GM19238 (cell line): ENCODE results near the gene TPK1.
"Not testable (repeated sequence)": the region's sequence is repeated elsewhere in the genome, so short reads cannot be mapped to it uniquely, and the experiment has no call there.

Source experiments
- DNase-seq: peaks from one replicate; pipeline ENCODE4 v3.0.0; 2011; ENCODE audit warnings: low spot score; ENCODE audit not compliant: insufficient read length

Gene TPK1

DNA sequence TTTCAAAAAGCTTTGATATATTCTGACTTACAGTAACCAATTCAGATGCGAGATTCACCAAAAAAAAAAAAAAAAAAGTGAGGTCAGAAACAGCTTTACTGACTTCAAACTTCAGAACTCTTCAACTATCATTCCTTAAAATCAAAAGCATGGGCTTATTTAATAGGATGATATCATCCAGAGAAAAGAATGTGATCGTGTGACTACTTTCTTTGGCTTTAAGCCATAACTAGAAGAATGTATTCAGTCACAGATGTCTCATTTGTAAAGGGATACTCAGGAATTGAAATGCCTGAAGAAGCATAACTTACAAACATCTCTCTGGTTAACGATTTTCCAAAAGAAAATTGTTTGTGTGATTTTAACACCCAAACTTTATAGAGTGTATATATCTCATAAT is 11.5 kb downstream of the TPK1 start:
- no peak for DNase-seq

DNA sequence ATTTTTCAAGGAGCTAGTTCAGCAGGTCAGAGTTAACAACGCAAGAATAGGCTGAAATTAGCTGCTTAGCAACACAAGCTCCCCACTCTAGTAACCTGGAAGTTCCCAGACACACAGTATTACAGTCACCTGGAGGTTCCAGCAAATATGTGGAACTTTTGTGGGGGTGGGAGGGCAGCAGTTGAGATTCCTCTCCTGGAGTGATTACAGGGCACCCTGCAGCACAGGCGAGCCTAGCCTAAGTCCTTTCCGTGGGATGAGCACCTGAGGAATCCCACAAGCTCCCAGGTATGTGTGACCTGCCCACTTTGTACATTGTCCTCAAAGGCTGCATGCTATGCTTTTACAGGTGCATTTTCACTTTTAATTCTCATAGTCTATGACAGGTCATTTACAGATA is 13.6 kb downstream of the TPK1 start:
- DNase-seq: no peak

DNA sequence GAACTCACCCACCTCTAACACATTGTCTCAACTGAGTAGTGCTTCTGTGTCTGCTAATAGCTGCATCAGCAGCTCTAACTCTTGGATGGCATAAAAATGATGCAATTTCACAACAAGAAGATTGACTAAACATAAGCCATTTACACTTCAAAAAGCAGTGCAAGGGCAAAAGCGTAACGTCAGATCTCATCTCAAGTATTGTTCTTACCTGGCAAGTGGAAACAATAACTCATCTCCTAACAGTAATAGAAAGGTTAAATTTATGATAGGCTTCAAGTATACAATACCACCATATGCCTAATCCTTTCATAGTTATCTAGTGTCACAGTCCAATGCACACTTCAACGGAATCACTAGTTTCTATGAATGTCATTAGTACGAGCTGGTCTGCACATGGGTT is 14.8 kb downstream of the TPK1 start:
- DNase-seq: no peak

DNA sequence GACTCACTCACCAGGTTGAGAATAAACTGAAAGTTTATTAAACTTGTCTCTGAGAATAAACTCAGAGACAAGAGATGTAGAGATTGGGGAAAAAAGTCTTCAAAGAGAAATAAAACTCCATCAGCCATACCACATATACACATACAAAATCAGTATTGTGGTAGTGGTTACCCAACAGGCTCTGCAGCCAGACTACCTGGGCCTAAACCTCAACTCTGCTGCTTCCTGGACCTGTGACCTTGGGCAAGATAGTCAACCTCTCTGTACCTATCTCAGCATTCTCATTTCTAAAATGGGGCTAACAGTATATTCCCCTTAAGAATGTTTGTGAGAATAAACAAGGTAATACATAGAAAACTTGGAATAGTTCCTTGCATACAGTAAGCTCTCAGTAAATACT is 15.3 kb downstream of the TPK1 start:
- no peak for DNase-seq

DNA sequence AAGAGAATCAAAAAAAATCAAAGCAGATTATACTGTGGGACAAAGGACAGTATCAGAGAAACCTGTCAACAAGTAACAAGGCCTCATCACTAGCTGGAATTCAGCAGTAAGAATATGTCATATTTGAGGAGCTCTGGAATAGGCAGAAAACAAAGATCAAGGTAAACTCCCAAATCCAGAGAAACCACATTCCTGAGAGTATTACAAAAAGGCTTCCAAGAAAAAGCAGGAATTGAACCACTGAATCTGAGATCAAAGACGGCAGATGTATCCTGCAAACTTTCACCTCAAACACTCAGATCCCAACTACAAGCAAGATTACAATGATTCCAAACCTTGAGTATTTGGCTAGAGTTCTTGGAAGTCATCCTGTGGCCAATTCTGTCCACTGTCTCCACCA is 16.3 kb downstream of the TPK1 start:
- DNase-seq: no peak

DNA sequence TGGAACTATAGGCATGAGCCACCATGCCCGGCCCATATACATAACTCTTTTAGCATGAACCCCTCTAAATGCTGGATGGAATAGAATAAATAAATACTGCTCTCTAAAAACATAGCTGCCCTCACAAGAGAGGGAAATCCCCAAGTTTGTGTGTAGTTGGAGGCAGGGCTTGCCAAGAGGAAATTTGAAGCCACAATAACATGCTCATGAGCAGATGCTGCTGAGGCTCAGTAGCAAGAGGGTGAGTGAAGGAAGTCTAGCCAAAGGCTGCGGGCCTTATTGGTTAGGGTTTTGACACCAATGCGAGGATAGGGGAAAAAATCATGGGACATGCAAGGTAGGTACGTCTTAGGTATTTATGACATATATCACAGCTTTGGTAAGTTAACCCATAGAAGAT is 17.3 kb downstream of the TPK1 start:
- DNase-seq: peak; percentile 9

DNA sequence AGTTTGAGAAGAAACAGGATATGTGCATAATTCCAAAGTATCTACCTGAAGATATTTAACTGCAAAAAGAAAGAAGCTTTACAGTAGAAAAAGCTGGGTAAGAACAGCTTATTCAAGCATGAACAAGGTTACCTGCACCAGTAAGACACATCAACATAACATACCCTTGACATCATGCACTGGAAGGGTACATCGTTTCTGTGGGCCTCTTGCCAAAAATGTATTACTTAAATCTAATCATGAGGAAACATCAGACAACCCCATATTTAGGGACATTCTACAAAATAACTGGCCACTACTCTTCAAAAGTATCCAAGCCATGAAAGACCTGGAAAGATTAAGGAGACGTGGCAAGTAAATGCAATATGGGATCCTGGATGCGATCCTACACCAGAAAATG is 18.9 kb downstream of the TPK1 start:
- no peak for DNase-seq

DNA sequence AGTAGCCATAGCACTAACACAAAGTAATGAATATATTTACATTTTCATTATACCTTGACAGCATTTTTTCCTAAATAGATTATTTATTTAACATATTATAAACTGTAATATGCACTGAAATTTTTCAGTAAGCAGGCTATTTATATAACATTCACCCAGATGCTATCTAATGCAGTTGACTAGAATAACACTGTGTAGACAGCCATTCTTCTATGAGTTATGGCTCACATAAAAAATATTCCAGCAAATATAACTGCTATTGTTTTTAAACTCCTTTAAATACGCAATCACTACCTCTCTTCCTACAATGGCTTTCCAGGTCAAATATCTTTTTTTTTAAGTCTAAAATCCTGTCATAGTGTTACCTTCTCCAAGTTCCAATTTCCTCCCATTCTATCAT is 21.6 kb downstream of the TPK1 start:
- DNase-seq: no peak

DNA sequence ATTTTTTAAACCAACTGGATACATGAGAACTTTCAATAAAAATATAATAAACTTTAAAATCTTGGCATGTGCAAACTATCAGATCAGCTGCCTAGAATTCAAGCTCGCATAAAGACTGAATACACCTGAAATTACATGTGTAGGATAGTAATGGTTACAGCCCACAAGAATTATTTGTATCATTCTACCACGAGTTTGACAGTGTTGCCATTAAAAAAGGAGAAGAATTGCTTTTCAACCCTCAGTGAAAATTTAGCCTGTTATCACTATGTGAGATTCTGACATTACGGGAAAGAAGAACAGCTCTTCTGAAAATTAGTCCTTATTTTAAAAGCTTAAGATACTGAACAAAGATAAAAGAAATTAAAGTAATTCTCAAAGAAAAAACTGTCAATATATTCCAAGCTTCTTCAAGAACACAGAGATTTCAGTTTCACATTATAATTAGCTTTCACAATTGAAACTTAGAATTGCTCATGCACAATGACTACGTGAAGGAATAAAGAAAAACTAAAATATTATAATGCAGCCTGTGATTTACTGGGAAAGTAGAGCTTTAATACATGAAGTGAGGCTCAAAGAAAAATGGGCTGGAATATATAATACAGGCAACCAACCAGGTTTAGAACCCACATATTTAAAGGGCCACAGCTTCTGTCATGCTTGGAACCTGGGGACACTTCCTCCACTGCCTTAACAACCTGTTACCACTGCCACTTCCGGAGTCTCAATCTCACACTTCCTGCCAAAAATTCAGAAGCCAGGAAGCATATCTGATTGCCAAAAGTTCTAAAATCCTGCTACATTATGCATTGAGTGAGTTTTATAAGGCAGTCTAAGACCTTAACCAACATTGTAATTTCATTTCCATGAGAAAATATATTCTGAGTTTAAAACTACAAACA is 23.2 kb downstream of the TPK1 start:
- DNase-seq: peak; percentile 29

DNA sequence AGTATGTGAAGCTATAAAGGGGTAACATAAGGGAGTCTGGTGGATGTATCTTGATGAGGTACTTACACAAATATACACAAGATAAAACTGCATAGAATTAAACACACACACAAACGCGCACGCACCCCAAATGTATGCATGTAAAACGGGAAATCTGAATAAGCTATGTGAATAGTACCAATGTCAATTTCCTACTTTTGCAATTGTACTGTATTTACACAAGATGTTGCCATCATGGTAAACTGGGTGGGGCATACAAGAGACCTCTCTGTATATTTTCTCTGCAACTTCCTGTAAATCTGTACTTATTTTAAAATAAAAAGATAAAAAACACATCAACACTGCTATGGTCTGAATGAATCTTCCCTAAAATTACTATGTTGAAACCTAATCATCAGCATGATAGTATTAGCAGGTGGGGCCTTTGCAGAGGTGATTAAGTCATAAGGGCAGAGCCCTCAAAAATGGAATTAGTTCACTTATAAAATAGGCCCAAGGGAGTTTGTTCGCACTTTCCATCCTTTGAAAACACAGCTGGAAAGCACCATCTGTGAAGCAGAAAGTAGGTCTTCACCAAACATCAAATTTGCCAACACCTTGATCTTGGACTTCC is 30.1 kb downstream of the TPK1 start:
- DNase-seq: no peak

DNA sequence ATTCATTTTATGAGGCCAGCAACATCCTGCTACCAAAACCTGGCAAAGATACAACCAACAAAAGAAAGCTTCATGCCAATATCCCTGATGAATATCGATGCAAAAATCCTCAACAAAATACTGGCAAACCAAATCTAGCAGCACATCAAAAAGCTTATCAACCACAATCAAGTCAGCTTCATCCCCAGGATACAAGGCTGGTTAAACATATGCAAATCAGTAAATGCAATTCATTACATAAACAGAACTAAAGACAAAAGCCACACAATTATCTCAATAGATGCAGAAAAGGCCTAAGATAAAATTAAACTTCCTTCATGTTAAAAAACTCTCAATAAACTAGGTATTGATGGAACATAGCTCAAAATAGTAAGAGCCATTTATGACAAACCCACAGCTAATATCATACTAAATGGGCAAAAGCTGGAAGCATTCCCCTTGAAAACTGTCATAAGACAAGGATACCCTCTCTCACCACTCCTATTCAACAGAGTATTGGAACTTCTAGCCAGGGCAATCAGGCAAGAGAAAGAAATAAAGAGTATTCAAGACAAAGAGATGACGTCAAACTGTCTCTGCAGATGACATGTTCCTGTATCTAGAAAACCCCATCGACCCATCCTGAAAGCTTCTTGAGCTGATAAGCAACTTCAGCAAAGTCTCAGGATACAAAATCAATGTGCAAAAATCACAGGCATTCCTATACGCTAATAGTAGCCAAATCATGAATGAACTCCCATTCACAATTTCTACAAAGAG is 35.0 kb downstream of the TPK1 start:
- DNase-seq: not testable (repeated sequence)

DNA sequence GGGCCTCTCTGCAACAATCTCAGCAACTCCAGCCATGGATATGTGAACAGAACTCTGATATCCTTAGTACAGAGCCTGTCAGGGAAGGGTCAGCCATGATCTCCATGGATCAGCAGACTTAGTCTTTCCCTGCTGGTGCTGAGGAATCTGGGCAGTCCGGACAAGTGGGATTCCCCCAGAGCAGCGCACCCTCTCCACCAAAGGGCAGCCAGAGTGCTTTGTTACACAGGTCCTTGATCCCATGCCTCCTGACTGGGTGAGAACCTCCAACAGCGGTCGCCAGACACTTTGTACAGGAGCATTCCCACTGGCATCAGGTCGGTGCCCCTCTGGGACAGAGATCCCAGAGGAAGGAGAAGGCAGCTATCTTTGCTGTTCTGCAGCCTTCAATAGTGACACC is 38.9 kb downstream of the TPK1 start:
- no peak for DNase-seq

DNA sequence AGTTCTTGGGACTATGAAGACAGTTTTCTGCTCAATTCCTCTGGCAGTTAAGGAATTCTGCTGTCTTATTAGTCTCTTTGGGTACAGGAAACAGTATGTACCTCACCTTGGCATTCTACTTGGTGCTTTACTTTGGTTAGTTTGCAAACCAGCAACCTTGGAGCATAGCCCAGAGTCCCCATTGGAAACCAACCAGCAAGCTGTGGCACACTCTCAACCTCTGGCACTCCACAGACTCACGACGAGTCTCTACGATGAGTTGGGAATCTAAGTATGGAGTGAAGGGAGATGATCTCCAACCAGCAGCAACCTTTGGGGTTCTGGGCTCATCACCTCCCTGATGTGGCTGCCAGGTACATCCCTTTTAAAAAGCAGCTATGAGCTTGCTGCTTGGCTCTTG is 43.8 kb downstream of the TPK1 start:
- no peak for DNase-seq

DNA sequence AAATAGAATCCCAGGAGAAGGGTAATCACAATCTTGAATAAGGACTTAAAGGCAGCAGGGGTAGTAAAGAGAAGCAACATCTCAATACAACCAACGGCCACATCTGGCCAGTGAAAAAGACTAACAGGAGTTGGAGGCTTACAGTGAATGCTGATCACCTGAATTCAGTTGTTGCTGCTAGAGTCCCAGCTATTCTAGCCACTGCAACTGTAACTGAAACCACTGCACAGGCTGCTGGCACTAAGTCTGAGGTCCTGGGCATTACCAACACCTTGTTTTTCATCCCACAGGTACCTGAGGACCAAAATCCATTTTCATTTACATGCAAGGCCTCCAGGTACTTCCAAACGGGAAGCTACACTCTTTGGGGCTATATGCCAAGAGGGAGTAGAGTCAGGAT is 44.4 kb downstream of the TPK1 start:
- no peak for DNase-seq

DNA sequence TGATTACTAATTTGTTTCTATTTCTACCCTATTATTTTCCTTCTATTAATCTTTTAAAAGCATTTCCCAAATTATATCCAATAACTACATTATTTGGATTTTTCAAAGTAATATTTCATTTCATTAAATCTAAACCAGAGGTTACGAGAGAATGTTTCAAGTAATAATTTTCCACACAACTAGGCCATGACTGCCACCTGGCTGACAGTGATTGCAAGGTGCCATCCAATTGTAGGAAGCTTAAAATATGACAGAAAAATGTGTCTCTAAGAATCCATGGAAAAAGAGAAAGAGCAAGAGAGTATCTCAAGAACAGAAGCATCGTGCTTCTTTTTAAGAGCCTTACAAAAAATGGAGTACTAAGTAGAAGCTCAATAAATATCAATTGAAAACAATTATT is 48.7 kb downstream of the TPK1 start:
- no peak for DNase-seq

DNA sequence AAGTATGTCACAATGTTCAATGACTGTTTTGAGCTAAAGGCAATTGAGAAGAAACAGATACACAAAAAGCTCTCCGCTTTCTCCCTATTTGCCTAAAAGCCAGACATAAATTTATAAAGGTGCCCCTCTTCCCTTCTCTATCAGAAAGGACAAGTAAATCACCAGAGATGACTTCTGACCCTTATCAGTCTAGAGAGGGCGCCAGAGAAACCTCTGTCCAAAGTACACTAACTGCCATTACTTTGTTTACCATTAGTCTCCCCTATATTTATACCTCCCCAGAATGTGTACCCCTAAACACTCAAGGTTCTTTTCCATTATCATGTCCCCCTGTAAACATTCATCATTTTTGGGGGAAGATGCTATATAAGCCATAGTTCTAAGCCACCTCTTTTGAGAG is 49.3 kb downstream of the TPK1 start:
- no peak for DNase-seq

DNA sequence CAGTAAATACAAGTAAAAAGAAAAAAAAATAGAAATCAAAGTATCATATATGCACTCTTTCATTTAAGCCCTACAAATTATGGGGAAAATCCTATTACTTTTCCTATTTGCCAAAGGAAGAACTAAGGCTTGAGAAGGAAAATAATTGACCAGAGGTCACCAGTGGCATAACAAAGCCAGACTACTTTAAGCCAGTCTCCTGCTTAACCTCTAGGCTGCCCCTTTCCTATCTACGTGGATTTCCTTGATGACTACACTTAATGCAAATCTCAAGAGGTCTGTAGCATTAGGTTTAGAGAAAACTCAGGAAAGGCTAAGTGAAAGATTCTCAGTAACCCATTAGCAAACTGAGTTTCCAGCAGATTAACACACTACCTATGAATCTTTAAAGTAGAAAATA is 49.8 kb downstream of the TPK1 start:
- no peak for DNase-seq

DNA sequence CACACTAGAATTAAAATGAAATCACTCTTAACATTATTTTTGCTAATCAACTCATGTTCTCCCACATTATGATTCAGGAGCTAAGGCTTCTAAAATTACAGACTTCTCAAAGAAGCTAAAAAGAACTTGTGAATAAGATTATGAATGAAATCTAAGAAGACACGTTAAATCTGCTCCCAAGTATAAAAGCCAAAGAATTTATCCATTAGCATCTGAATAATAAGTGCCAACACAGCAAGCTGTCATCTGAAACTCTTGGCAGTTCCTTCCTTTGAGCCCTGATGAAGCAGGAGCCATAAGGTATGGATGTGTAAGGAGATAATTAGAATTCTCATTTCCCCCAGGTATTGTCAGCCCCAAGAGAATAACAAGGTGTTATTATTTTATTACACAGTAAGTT is 50.3 kb downstream of the TPK1 start:
- no peak for DNase-seq

DNA sequence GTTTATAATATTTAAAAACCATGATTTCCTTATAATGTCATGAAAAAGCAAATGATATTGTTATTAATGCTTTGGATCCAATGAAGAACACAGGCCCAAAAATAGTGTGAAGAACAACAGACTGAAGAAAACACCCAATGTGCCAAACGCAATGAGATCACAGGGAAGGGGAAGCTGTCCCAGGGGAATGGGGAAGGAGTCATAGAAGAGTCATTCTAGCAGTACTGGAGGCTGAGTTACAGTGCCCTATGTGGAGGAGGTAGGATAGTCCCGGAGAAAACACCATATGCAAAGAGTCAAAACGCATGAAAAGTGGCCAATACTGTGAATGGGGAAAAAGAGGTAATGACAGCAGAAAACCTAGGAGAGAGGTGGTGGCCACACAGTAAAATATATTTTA is 50.9 kb downstream of the TPK1 start:
- no peak for DNase-seq

DNA sequence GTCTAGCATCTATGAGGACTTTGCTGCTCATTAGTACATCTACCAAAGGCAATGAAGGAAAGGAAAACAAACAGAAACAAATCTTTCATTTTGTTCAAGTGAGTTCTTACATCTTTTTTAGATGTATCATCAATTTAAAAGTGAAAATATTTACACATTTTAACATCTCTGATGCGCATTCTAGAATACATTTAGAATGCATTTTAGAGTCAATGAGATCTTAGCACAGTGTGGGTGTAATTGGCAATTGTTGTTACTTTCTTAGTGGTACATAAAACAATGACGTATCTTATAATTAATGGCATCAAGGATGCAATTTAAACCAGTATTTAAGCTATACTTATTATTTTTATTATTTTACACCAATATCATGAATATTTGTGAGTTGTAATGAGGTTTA is 51.4 kb downstream of the TPK1 start:
- DNase-seq: no peak

DNA sequence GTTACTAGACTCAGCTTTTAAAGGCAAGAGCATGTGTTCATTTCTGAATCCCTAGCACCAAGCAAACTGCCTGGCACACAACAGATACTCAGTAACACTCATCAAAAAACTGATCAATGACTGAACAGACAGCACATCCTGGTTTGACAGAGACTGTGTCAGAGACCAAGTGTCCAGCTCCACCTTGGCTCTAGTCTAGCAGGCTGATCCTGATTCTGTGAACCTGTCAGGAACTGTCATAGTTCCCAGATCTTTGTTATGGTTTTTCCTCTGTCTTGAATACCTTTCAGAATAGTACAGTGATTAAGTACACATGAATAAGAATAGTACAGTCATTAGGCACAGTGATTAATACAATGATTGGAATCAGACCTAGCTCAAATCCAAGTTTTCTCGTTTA is 53.0 kb downstream of the TPK1 start:
- DNase-seq: no peak

DNA sequence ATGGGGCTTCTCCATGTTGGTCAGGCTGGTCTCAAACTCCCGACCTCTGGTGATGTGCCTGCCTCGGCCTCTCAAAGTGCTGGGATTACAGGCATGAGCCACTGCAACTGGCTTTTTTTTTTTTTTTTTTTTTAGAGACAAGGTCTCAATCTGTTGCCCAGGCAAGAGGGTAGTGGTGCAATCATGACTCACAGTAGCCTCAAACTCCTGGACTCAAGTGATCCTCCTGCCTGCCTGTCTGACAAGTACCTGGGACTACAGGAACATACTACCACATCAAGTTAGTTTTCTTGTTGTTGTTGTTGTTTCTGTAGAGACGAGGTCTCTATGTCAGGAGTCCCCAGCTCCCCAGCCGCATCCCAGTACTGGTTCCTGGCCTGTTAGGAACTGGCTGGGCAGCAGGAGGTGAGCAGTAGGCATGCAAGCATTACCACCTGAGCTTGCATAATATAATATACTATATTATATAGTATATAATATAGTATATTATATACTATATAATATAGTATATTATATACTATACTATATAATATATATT is 55.7 kb downstream of the TPK1 start:
- DNase-seq: no peak
